Neural cell (in vitro differentiated cells): Measurements from ENCODE around the gene NDST4. TPM values are rescaled to one million over a fixed set of nuclear protein-coding genes. Genes with fewer than 3 reads are reported as not detected.

Source experiments
- H2AFZ ChIP-seq: fragments of 200-600, 300-800 bp; sonication (generic), shearing (Covaris generic); 2 replicates; pipeline ENCODE4 v1.6.0; 2014; ENCODE audit warnings: low read depth, mild to moderate bottlenecking, antibody characterized with exemption, low read length, moderate library complexity
- H3F3A ChIP-seq: fragments of 200-600 bp; shearing (Covaris generic); 2 replicates; pipeline ENCODE4 v1.6.1; 2016; ENCODE audit warnings: mild to moderate bottlenecking, moderate library complexity, mixed read lengths, antibody characterized with exemption, low read length; ENCODE audit not compliant: insufficient read depth, poor library complexity, severe bottlenecking
- H3K27ac ChIP-seq: fragments of 200-600, 300-800 bp; sonication (generic), shearing (Covaris generic); 2 replicates; pipeline ENCODE4 v1.5.1; 2014; ENCODE audit warnings: mild to moderate bottlenecking, low read length, moderate library complexity
- H3K27me3 ChIP-seq: fragments of 300-800, 200-600 bp; sonication (generic), shearing (Covaris generic); 2 replicates; pipeline ENCODE4 v1.6.0; 2014; ENCODE audit warnings: mild to moderate bottlenecking, low read depth, low read length, moderate library complexity; ENCODE audit not compliant: insufficient read depth
- H3K36me3 ChIP-seq: fragments of 300-800, 200-600 bp; sonication (generic), shearing (Covaris generic); 2 replicates; pipeline ENCODE4 v1.5.1; 2014; ENCODE audit warnings: mild to moderate bottlenecking, antibody characterized with exemption, low read length, moderate library complexity; ENCODE audit not compliant: insufficient read depth
- H3K4me2 ChIP-seq: fragments of 300-800, 200-600 bp; sonication (generic), shearing (Covaris generic); 2 replicates; pipeline ENCODE4 v1.6.0; 2014; ENCODE audit warnings: mild to moderate bottlenecking, low read length
- H3K4me3 ChIP-seq: fragments of 300-800, 200-600 bp; sonication (generic), shearing (Covaris generic); 2 replicates; pipeline ENCODE4 v1.5.1; 2014; ENCODE audit warnings: mild to moderate bottlenecking, low read length, moderate library complexity
- H3K79me2 ChIP-seq: fragments of 200-600 bp; shearing (Covaris generic); replicated peaks from 2 replicates; pipeline ENCODE4 v1.6.0; 2014; ENCODE audit warnings: mild to moderate bottlenecking, low read length, moderate library complexity; ENCODE audit not compliant: insufficient read depth
- H3K9ac ChIP-seq: fragments of 300-800, 200-600 bp; sonication (generic), shearing (Covaris generic); 2 replicates; pipeline ENCODE4 v1.6.1; 2016; ENCODE audit warnings: mild to moderate bottlenecking, low read length, mixed read lengths
- H3K9me2 ChIP-seq: fragments of 200-600 bp; shearing (Covaris generic); 2 replicates; pipeline ENCODE4 v1.6.1; 2016; ENCODE audit warnings: mild to moderate bottlenecking, low read length, mixed read lengths; ENCODE audit not compliant: insufficient read depth
- H3K9me3 ChIP-seq: fragments of 200-600, 300-800 bp; sonication (generic), shearing (Covaris generic); 2 replicates; pipeline ENCODE4 v1.6.1; 2016; ENCODE audit warnings: mild to moderate bottlenecking, mixed run types, low read length, moderate library complexity, mixed read lengths
- H4K20me1 ChIP-seq: fragments of 200-600 bp; shearing (Covaris generic); 2 replicates; pipeline ENCODE4 v1.6.1; 2016; ENCODE audit warnings: mild to moderate bottlenecking, mixed run types; ENCODE audit not compliant: insufficient read depth
- CTCF ChIP-seq: fragments of 450-650 bp; IDR thresholded peaks from 2 replicates; pipeline ENCODE4 v1.5.1; 2014; ENCODE audit warnings: antibody characterized with exemption, mild to moderate bottlenecking, moderate library complexity; ENCODE audit not compliant: poor library complexity, severe bottlenecking
- EP300 ChIP-seq: fragments of 450-650 bp; conservative IDR thresholded peaks from 2 replicates; pipeline ENCODE4 v1.6.1; 2014; ENCODE audit warnings: antibody characterized with exemption, mild to moderate bottlenecking, moderate library complexity; ENCODE audit not compliant: poor library complexity, severe bottlenecking
- EZH2 ChIP-seq: fragments of 200-600, 300-800 bp; shearing (Covaris generic), sonication (generic); IDR thresholded peaks from 2 replicates; pipeline ENCODE4 v1.6.1; 2014; ENCODE audit warnings: antibody characterized with exemption, low read length, borderline replicate concordance, mild to moderate bottlenecking; ENCODE audit not compliant: insufficient read depth, poor library complexity, severe bottlenecking
- MXI1 ChIP-seq: fragments of 450-650 bp; conservative IDR thresholded peaks from 2 replicates; pipeline ENCODE4 v1.6.1; 2014; ENCODE audit warnings: antibody characterized with exemption, mild to moderate bottlenecking; ENCODE audit not compliant: poor library complexity, severe bottlenecking
- POLR2AphosphoS5 ChIP-seq: IDR thresholded peaks from 2 replicates; pipeline ENCODE4 v1.6.1; 2012
- RAD21 ChIP-seq: fragments of 450-650 bp; conservative IDR thresholded peaks from 2 replicates; pipeline ENCODE4 v1.6.1; 2014; ENCODE audit warnings: antibody characterized with exemption, mild to moderate bottlenecking, moderate library complexity
- REST ChIP-seq: IDR thresholded peaks from 2 replicates; pipeline ENCODE4 v1.6.1; 2012; ENCODE audit warnings: borderline replicate concordance
- SMC3 ChIP-seq: fragments of 450-650 bp; conservative IDR thresholded peaks from 2 replicates; pipeline ENCODE4 v1.6.1; 2014; ENCODE audit warnings: antibody characterized with exemption, mild to moderate bottlenecking, moderate library complexity; ENCODE audit not compliant: poor library complexity
- TAF1 ChIP-seq: IDR thresholded peaks from 2 replicates; pipeline ENCODE4 v1.6.1; 2012; ENCODE audit warnings: low read depth
- polyA plus RNA-seq: library from polyadenylated mRNA; depleted of rRNA; stranded (reverse); fragments of >200 nt; gene quantifications from 2 replicates; pipeline ENCODE4 v1.2.3, GENCODE V29; 2014

NDST4 gene
- polyA plus RNA-seq, 1 donor from 2014 or later, result 1.3 TPM

GRCh38 chr4:114911111-114911510 is 202.3 kb downstream of the NDST4 start:
- TF ChIP-seq EP300, result no peak
- no peak for TF ChIP-seq REST
- TF ChIP-seq TAF1, result no peak
- no peak for TF ChIP-seq CTCF
- TF ChIP-seq MXI1, result no peak
- no peak for TF ChIP-seq RAD21
- no peak for TF ChIP-seq SMC3
- TF ChIP-seq POLR2AphosphoS5, result no peak
- no peak for TF ChIP-seq EZH2
- H3K27ac ChIP-seq, result no peak overlapping the region

GRCh38 chr4:114907568-114907967 is 205.9 kb downstream of the NDST4 start:
- Histone ChIP-seq H3K4me3 (no peak overlapping the region), H3K27me3 (no peaks in the 10 kb centered on the region), H3K27ac (no peak overlapping the region), H3K9me2 (no peaks in the 10 kb centered on the region), H4K20me1 (no peaks in the 10 kb centered on the region), H3F3A (peaks cover 3% of the 10 kb centered on the region), H2AFZ (no peak overlapping the region), H3K9ac (no peak overlapping the region), H3K4me2 (no peak overlapping the region), H3K79me2 (no peaks in the 10 kb centered on the region), H3K36me3 (no peaks in the 10 kb centered on the region), H3K9me3 (no peaks in the 10 kb centered on the region)
- no peak for TF ChIP-seq POLR2AphosphoS5
- TF ChIP-seq MXI1, result no peak
- no peak for TF ChIP-seq RAD21
- TF ChIP-seq CTCF, result no peak
- no peak for TF ChIP-seq SMC3
- TF ChIP-seq TAF1, result no peak
- TF ChIP-seq EZH2, result no peak

More at GRCh38 chr4:114911111-114911510, 202.3 kb downstream of the NDST4 start:
- Histone ChIP-seq H3K79me2 (no peaks in the 10 kb centered on the region), H3K9me3 (no peaks in the 10 kb centered on the region), H3K9me2 (no peaks in the 10 kb centered on the region), H3K4me2 (no peak overlapping the region), H3K27me3 (no peaks in the 10 kb centered on the region), H3K9ac (no peak overlapping the region), H3F3A (peaks cover 3% of the 10 kb centered on the region), H2AFZ (no peak overlapping the region), H3K36me3 (no peaks in the 10 kb centered on the region), H3K4me3 (no peak overlapping the region), H4K20me1 (no peaks in the 10 kb centered on the region)
